ENCODE measurements around the gene TSPAN18.

TSPAN18 gene

GRCh38 chr11:44963136-44963535 is 236.4 kb downstream of the TSPAN18 start:
- no peak overlapping the region for H3K4me3 ChIP-seq (ENCODE audit: low read depth, low read length)
- no peak for TF ChIP-seq CTCF (IDR thresholded peaks at IDR 0.05; ENCODE audit: control insufficient read depth, extremely low read depth, insufficient read depth)
- DNase-seq (ENCODE audit: low read depth) = no peak

GRCh38 chr11:44963948-44964347 is 237.2 kb downstream of the TSPAN18 start:
- H3K4me3 ChIP-seq (ENCODE audit: low read depth, low read length) = no peak overlapping the region
- TF ChIP-seq CTCF (IDR thresholded peaks at IDR 0.05; ENCODE audit: control insufficient read depth, extremely low read depth, insufficient read depth) = no peak
- DNase-seq (ENCODE audit: low read depth) = no peak

GRCh38 chr11:44964526-44965209 is 237.9 kb downstream of the TSPAN18 start:
- no peak for DNase-seq (ENCODE audit: low read depth)
- no peak overlapping the region for H3K4me3 ChIP-seq (ENCODE audit: low read depth, low read length)
- no peak for TF ChIP-seq CTCF (IDR thresholded peaks at IDR 0.05; ENCODE audit: control insufficient read depth, extremely low read depth, insufficient read depth)

- DNase-seq (ENCODE audit: low read depth) = no peak
- no peak overlapping the region for H3K4me3 ChIP-seq (ENCODE audit: low read depth, low read length)
- TF ChIP-seq CTCF (IDR thresholded peaks at IDR 0.05; ENCODE audit: control insufficient read depth, extremely low read depth, insufficient read depth) = no peak
Observed at GRCh38 chr11:44966694-44967093, 239.9 kb downstream of the TSPAN18 start.

GRCh38 chr11:44967930-44968496 is 241.3 kb downstream of the TSPAN18 start:
- no peak for TF ChIP-seq CTCF (IDR thresholded peaks at IDR 0.05; ENCODE audit: control insufficient read depth, extremely low read depth, insufficient read depth)
- DNase-seq (ENCODE audit: low read depth) = no peak

GRCh38 chr11:44968510-44968909 is 241.7 kb downstream of the TSPAN18 start:
- TF ChIP-seq CTCF (IDR thresholded peaks at IDR 0.05; ENCODE audit: control insufficient read depth, extremely low read depth, insufficient read depth) = no peak
- no peak for DNase-seq (ENCODE audit: low read depth)
- no peak overlapping the region for H3K4me3 ChIP-seq (ENCODE audit: low read depth, low read length)

More at GRCh38 chr11:44967930-44968496, 241.3 kb downstream of the TSPAN18 start:
- H3K4me3 ChIP-seq (ENCODE audit: low read depth, low read length) = no peak overlapping the region
